ENCODE results near the gene ATG7. TPM values are rescaled to one million over a fixed set of nuclear protein-coding genes. Genes with fewer than 3 reads are reported as not detected.
"Not testable (repeated sequence)": the region's sequence is repeated elsewhere in the genome, so short reads cannot be mapped to it uniquely, and the experiment has no call there.

ATG7 gene
- total and polyA plus RNA-seq, 2 experiments from 2014 or later: 22.2 to 22.9 TPM

- H3K36me3 ChIP-seq: peaks cover 11% of the 10 kb centered on the region
- DNase-seq (ENCODE audit: low read depth in 1 of 2, low spot score in 1 of 2): peak in 1 of 2 donors; percentile 92
- TF ChIP-seq CTCF (IDR thresholded peaks at IDR 0.05; ENCODE audit: low read depth, low read length): no peak
- H3K4me3 ChIP-seq: no peak overlapping the region
- no peaks in the 10 kb centered on the region for H3K27me3 ChIP-seq
- H3K27ac ChIP-seq: peak overlapping the region; percentile 30
- no peaks in the 10 kb centered on the region for H3K9me3 ChIP-seq (ENCODE audit: low read depth)
- H3K4me1 ChIP-seq (ENCODE audit: low read depth): no peaks in the 10 kb centered on the region
These were observed 296.4 kb downstream of the ATG7 start for GRCh38 chr3:11568503-11569155.

- DNase-seq (ENCODE audit: low read depth in 1 of 2, low spot score in 1 of 2): no peak
- Histone ChIP-seq H3K4me3 (no peak overlapping the region), H3K4me1 (ENCODE audit: low read depth) (no peaks in the 10 kb centered on the region), H3K27me3 (no peaks in the 10 kb centered on the region), H3K36me3 (peaks cover 8% of the 10 kb centered on the region), H3K27ac (no peak overlapping the region), H3K9me3 (ENCODE audit: low read depth) (no peaks in the 10 kb centered on the region)
- TF ChIP-seq CTCF (IDR thresholded peaks at IDR 0.05; ENCODE audit: low read depth, low read length): no peak
These were observed 297.1 kb downstream of the ATG7 start for GRCh38 chr3:11569156-11569741.

- H3K36me3 ChIP-seq: peaks cover 6% of the 10 kb centered on the region
- H3K4me1 ChIP-seq (ENCODE audit: low read depth): no peaks in the 10 kb centered on the region
- no peak overlapping the region for H3K27ac ChIP-seq
- no peak for DNase-seq (ENCODE audit: low read depth in 1 of 2, low spot score in 1 of 2)
- no peak for TF ChIP-seq CTCF (IDR thresholded peaks at IDR 0.05; ENCODE audit: low read depth, low read length)
- H3K27me3 ChIP-seq: no peaks in the 10 kb centered on the region
- H3K9me3 ChIP-seq (ENCODE audit: low read depth): no peaks in the 10 kb centered on the region
- no peak overlapping the region for H3K4me3 ChIP-seq
These were observed 298.1 kb downstream of the ATG7 start for GRCh38 chr3:11570251-11570650.

- H3K27ac ChIP-seq: no peak overlapping the region
- no peak for TF ChIP-seq CTCF (IDR thresholded peaks at IDR 0.05; ENCODE audit: low read depth, low read length)
- DNase-seq (ENCODE audit: low read depth in 1 of 2, low spot score in 1 of 2): peak in 1 of 2 donors; percentile 26
These were observed 298.7 kb downstream of the ATG7 start for GRCh38 chr3:11570789-11571495.

GRCh38 chr3:11572660-11573059 is 300.5 kb downstream of the ATG7 start:
- not testable (repeated sequence) for H3K27ac ChIP-seq; H3K9me3 ChIP-seq (ENCODE audit: low read depth); DNase-seq (ENCODE audit: low read depth in 1 of 2, low spot score in 1 of 2); H3K36me3 ChIP-seq; H3K4me3 ChIP-seq; H3K4me1 ChIP-seq (ENCODE audit: low read depth); H3K27me3 ChIP-seq

More at GRCh38 chr3:11570789-11571495, 298.7 kb downstream of the ATG7 start:
- H3K4me3 ChIP-seq: no peak overlapping the region
- no peaks in the 10 kb centered on the region for H3K9me3 ChIP-seq (ENCODE audit: low read depth)
- H3K4me1 ChIP-seq (ENCODE audit: low read depth): no peaks in the 10 kb centered on the region
- H3K27me3 ChIP-seq: no peaks in the 10 kb centered on the region
- H3K36me3 ChIP-seq: peaks cover 6% of the 10 kb centered on the region

Data from cardiac muscle cell (in vitro differentiated cells and primary cell).